IgD-negative memory B cell (primary cell): Measurements from ENCODE around the gene RUNDC1. TPM values are rescaled to one million over a fixed set of nuclear protein-coding genes. Genes with fewer than 3 reads are reported as not detected.
A peak's percentile ranks its signal among the peaks of the same experiment; 100 is the strongest.

ENCODE experiments used
- H3K27ac Mint-ChIP-seq, 3 donors: one replicate each; pipeline ENCODE4 v1.8.0; 2020 to 2022; ENCODE audit warnings: mild to moderate bottlenecking in 3 of 3, mixed read lengths in 3 of 3, moderate library complexity in 1 of 3
- H3K27me3 Mint-ChIP-seq: one replicate; pipeline ENCODE4 v1.8.0; 2021; ENCODE audit warnings: mixed read lengths
- H3K36me3 Mint-ChIP-seq: one replicate; pipeline ENCODE4 v1.8.0; 2020; ENCODE audit warnings: mild to moderate bottlenecking, mixed read lengths
- H3K4me1 Mint-ChIP-seq, 3 donors: one replicate each; pipeline ENCODE4 v1.8.0; 2020 to 2022; ENCODE audit warnings: mixed read lengths in 3 of 3, mild to moderate bottlenecking in 1 of 3
- H3K4me3 Mint-ChIP-seq, 4 donors: one replicate each; pipeline ENCODE4 v1.8.0; 2020 to 2022; ENCODE audit warnings: mild to moderate bottlenecking in 4 of 4, mixed read lengths in 4 of 4, moderate library complexity in 3 of 4
- H3K9me3 Mint-ChIP-seq, 3 donors: one replicate each; pipeline ENCODE4 v1.8.0; 2020 to 2021; ENCODE audit warnings: mixed read lengths in 3 of 3, mild to moderate bottlenecking in 1 of 3
- polyA plus RNA-seq: library from polyadenylated mRNA; unstranded; fragments of 300-500 nt; fragmentation: Illumina TruSeq; gene quantifications from one replicate; pipeline ENCODE4 v1.2.3, GENCODE V29; 2021

The RUNDC1 gene
- polyA plus RNA-seq, 1 donor from 2014 or later: 24.0 TPM

DNA sequence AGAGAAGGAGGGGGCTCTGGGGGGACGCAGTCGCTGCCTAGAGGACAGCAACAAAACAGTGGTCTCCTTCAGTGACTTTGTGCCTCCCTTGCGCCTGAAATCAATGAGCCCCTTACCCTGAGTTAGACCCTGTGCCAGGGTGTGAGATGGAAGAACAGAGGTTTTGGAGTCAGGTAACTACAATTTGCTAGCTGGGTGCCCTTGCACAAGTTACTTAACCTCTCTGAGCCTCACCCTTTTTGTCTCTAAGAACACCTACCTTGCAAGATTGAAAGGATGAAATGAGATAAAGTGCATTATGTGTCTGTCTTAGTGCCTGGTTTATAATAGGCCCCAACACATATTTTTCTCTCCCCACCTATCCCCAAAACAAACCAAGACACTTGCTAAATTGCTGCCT is 54.5 kb downstream of the RUNDC1 start:
- peak overlapping the region in 1 of 3 donors; percentile 8 for H3K27ac Mint-ChIP-seq

DNA sequence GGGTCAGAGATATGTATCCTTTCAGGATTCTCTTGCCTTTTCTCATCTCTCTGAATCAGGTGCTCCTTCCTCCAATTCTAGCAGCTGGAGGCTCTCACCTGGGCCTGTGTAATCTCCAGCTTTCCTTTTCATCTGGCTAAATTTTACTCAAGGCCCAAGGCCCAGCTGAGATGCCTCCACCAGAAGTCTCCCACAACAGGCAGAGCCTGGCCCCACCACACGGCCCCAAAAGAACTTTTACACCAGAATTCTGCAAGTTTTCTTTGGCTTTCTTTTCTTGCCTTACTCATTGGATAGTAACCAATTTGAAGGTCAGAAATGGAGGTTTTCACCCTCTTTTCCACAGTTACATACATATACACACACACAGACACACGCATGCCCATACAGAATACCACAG is 59.3 kb downstream of the RUNDC1 start:
- Mint-ChIP-seq H3K4me3 (no peak overlapping the region), H3K36me3 (peaks cover 2% of the 10 kb centered on the region), H3K27me3 (no peaks in the 10 kb centered on the region), H3K4me1 (peaks cover 0 to 5% (median 0%) of the 10 kb centered on the region in 3 donors), H3K27ac (no peak overlapping the region), H3K9me3 (no peaks in the 10 kb centered on the region)

More for the DNA sequence above, 54.5 kb downstream of the RUNDC1 start:
- Mint-ChIP-seq H3K4me3 (no peak overlapping the region), H3K36me3 (no peaks in the 10 kb centered on the region), H3K27me3 (no peaks in the 10 kb centered on the region), H3K9me3 (no peaks in the 10 kb centered on the region), H3K4me1 (peaks cover 0 to 2% (median 0%) of the 10 kb centered on the region in 3 donors)

- no peaks in the 10 kb centered on the region for H3K9me3 Mint-ChIP-seq
- H3K4me1 Mint-ChIP-seq: peaks cover 0 to 3% (median 0%) of the 10 kb centered on the region in 3 donors
- no peak overlapping the region for H3K4me3 Mint-ChIP-seq
- H3K36me3 Mint-ChIP-seq: peaks cover 4% of the 10 kb centered on the region
- H3K27ac Mint-ChIP-seq: no peak overlapping the region
- no peaks in the 10 kb centered on the region for H3K27me3 Mint-ChIP-seq
Observed at GRCh38 chr17:43040655-43041054, 60.3 kb downstream of the RUNDC1 start.

- Mint-ChIP-seq H3K4me1 (peaks cover 0 to 3% (median 0%) of the 10 kb centered on the region in 3 donors), H3K27me3 (no peaks in the 10 kb centered on the region), H3K27ac (no peak overlapping the region), H3K36me3 (peaks cover 4% of the 10 kb centered on the region), H3K9me3 (no peaks in the 10 kb centered on the region), H3K4me3 (no peak overlapping the region)
Observed at GRCh38 chr17:43042025-43042628, 61.8 kb downstream of the RUNDC1 start.

Other genes starting within 250 kb of the RUNDC1 start
- 37.4 TPM for gene EZH1, start 235.5 kb upstream of the RUNDC1 start, polyA plus RNA-seq
- not detected for gene RAMP2, start 219.3 kb upstream of the RUNDC1 start, polyA plus RNA-seq
- 45.6 TPM for gene VPS25, start 207.1 kb upstream of the RUNDC1 start, polyA plus RNA-seq
- gene WNK4, start 200.0 kb upstream of the RUNDC1 start, polyA plus RNA-seq: not detected
- gene COA3, start 181.9 kb upstream of the RUNDC1 start, polyA plus RNA-seq: 117 TPM
- 0.41 TPM for gene CNTD1, start 181.7 kb upstream of the RUNDC1 start, polyA plus RNA-seq
- 136 TPM for gene BECN1, start 156.3 kb upstream of the RUNDC1 start, polyA plus RNA-seq
- 116 TPM for gene PSME3, start 147.2 kb upstream of the RUNDC1 start, polyA plus RNA-seq
- not detected for gene AOC2, start 136.0 kb upstream of the RUNDC1 start, polyA plus RNA-seq
- gene AOC3, start 129.4 kb upstream of the RUNDC1 start, polyA plus RNA-seq: not detected
- gene G6PC1, start 79.8 kb upstream of the RUNDC1 start, polyA plus RNA-seq: not detected
- 48.9 TPM for gene AARSD1, start 16.1 kb upstream of the RUNDC1 start, polyA plus RNA-seq
- gene PTGES3L, start 485 bp upstream of the RUNDC1 start, polyA plus RNA-seq: 1.4 TPM
- gene RPL27, start 17.9 kb downstream of the RUNDC1 start, polyA plus RNA-seq: 2,481 TPM
- gene IFI35, start 26.2 kb downstream of the RUNDC1 start, polyA plus RNA-seq: 63.7 TPM
- gene VAT1, start 41.8 kb downstream of the RUNDC1 start, polyA plus RNA-seq: 47.6 TPM
- gene RND2, start 44.7 kb downstream of the RUNDC1 start, polyA plus RNA-seq: 0.05 TPM
- 3.2 TPM for gene BRCA1, start 144.8 kb downstream of the RUNDC1 start, polyA plus RNA-seq
- gene NBR1, start 190.6 kb downstream of the RUNDC1 start, polyA plus RNA-seq: 45.1 TPM
- gene TMEM106A, start 231.3 kb downstream of the RUNDC1 start, polyA plus RNA-seq: 10.4 TPM
- 3.0 TPM for gene CCDC200, start 248.1 kb downstream of the RUNDC1 start, polyA plus RNA-seq